ENCODE measurements around the gene CDC45.
"Not testable (repeated sequence)": the region's sequence is repeated elsewhere in the genome, so short reads cannot be mapped to it uniquely, and the experiment has no call there.

The CDC45 gene

GRCh38 chr22:19537941-19538488 lies 58.3 kb downstream of the CDC45 start:
- DNase-seq: no peak
- in situ Hi-C loops (cut with HindIII; ENCODE audit: low pct_ligation_motif_present, low pct_unique_long_range_greater_than_20kb, low sequenced_read_pairs): no loop called here

DNA sequence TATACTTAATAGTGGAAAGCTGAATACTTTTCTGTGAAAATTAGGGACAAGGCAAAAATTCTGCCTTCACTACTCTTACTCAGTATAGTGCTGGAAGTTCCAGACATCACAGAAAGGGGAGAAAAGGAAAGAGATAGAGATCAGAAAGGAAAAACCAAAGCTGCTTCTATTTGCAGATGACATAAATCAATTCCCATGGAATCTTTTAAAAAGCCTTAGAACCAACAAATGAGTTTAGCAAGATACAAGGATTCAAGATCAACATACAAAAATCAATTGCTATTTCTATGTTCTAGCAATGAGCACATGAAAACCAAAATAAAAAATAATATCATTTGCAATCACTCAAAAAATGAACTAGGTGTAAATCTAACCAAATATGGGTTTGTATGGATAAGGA lies 60.7 kb downstream of the CDC45 start:
- in situ Hi-C loops (cut with HindIII; ENCODE audit: low pct_ligation_motif_present, low pct_unique_long_range_greater_than_20kb, low sequenced_read_pairs): no loop called here

DNA sequence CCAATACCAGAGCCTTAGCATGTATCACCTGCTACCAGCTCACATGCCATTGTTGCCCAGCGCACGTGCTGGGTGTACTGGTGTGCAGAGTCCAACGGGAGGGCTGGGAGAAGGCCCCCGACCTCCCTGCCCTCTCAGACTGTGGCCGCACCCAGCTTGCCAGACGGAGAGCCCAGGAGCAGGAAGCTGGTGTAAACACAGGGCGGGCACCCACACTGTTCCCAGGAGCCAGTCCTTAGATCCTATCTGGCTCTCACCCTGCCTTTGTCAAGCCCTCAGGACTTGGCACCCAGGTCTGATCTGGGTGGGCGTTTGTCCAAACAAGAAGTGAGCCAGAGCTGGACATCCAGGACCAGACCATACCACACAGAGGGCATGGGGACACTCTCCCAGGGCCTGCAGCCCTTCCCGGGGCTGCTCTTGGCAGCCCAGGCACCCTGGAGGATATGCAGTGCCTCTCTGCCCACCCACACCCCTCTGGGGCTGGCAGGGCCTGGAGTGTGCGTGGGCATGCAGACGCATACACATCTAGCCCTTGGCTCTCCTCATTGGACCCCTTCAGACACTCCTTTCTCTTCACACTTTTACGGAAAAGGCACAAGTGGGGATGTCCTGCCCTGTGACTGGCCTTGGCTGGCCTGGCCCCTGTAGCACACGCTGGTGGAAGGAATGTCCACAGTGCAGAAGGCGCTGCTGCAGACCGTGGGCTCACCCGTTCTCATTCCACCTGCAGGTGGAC lies 64.4 kb downstream of the CDC45 start:
- no peak for DNase-seq
- in situ Hi-C loops (cut with HindIII; ENCODE audit: low pct_ligation_motif_present, low pct_unique_long_range_greater_than_20kb, low sequenced_read_pairs): no loop called here

More for the DNA sequence above, 60.7 kb downstream of the CDC45 start:
- no peak for DNase-seq

DNA sequence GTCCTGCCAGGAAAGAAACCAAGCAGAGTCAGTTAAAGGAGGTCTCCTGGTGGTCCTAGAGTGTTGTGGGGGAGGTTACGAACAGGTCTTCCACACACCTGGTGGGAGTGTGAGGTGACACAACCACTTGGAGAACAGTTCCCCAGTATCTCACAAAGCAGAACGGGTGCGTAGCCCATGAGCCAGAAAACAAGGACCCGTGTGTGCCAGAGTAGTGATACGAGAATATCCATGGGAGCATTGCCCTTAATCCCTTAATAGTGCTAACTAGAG lies 66.2 kb downstream of the CDC45 start:
- DNase-seq: no peak
- in situ Hi-C loops (cut with HindIII; ENCODE audit: low pct_ligation_motif_present, low pct_unique_long_range_greater_than_20kb, low sequenced_read_pairs): no loop called here

- no peak for DNase-seq
- in situ Hi-C loops (cut with HindIII; ENCODE audit: low pct_ligation_motif_present, low pct_unique_long_range_greater_than_20kb, low sequenced_read_pairs): no loop called here
Measured at GRCh38 chr22:19546680-19547079, 67.0 kb downstream of the CDC45 start.

DNA sequence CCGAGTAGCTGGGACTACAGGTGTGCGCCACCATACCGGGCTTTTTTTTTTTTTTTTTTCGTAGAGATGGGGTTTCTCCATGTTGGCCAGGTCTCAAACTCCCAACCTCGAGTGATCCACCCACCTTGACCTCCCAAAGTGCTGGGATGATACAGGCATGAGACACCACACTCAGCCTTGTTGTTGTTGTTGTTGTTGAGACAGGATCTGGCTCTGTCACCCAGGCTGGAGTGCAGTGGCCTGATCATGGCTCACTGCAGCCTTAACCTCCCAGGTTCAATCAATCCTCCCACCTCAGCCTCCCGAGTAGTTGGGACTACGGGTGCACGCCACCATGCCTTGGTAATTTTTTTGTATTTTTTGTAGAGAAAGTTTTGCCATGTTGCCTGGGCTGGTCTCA lies 67.9 kb downstream of the CDC45 start:
- in situ Hi-C loops (cut with HindIII; ENCODE audit: low pct_ligation_motif_present, low pct_unique_long_range_greater_than_20kb, low sequenced_read_pairs): no loop called here

DNA sequence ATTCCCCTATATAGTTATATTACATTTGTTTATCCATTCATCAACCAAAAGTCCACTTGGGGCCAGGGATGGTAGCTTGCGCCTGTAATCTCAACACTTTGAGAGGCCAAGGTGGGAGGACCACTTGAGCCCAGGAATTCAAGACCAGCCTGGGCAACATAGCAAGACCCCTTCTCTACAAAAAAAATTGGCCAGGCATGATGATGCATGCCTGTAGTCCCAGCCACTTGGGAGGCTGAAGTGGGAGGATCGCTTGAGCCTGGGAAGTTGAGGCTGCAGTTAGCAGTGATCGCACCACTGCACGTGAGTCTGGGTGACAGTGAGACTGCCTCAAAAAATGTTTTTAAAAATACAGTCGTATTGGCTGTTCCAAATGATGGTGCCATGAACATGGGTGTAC lies 68.7 kb downstream of the CDC45 start:
- in situ Hi-C loops (cut with HindIII; ENCODE audit: low pct_ligation_motif_present, low pct_unique_long_range_greater_than_20kb, low sequenced_read_pairs); DNase-seq: not testable (repeated sequence)

More for the DNA sequence above, 67.9 kb downstream of the CDC45 start:
- no peak for DNase-seq

DNA sequence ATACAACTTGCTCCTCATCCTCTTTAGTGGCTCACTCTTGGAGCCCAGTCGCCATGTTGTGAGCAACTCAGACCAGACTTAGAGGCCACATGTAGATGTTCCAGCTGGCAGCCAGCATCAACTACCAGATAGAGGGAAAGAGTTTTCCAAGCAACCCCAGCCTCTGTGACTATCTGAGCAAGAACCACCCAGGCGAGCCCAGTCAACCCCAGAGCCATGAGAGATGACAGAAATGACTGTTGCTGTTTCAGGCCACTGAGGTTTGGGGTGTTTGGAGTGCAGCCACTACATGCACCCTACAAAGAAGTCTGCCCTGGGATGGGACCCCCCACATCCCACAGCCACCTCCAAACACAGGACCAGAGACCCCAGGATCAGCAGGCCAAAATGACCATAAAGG lies 69.2 kb downstream of the CDC45 start:
- DNase-seq: no peak
- in situ Hi-C loops (cut with HindIII; ENCODE audit: low pct_ligation_motif_present, low pct_unique_long_range_greater_than_20kb, low sequenced_read_pairs): no loop called here

GRCh38 chr22:19549428-19549827 lies 69.7 kb downstream of the CDC45 start:
- DNase-seq: no peak
- in situ Hi-C loops (cut with HindIII; ENCODE audit: low pct_ligation_motif_present, low pct_unique_long_range_greater_than_20kb, low sequenced_read_pairs): no loop called here

GRCh38 chr22:19550382-19550781 lies 70.7 kb downstream of the CDC45 start:
- DNase-seq: no peak
- in situ Hi-C loops (cut with HindIII; ENCODE audit: low pct_ligation_motif_present, low pct_unique_long_range_greater_than_20kb, low sequenced_read_pairs): no loop called here

- in situ Hi-C loops (cut with HindIII; ENCODE audit: low pct_ligation_motif_present, low pct_unique_long_range_greater_than_20kb, low sequenced_read_pairs): no loop called here
- no peak for DNase-seq
Measured at GRCh38 chr22:19553201-19553600, 73.5 kb downstream of the CDC45 start.

- peak; percentile 32 for DNase-seq
- in situ Hi-C loops (cut with HindIII; ENCODE audit: low pct_ligation_motif_present, low pct_unique_long_range_greater_than_20kb, low sequenced_read_pairs): no loop called here
Measured at GRCh38 chr22:19554834-19555404, 75.2 kb downstream of the CDC45 start.

- in situ Hi-C loops (cut with HindIII; ENCODE audit: low pct_ligation_motif_present, low pct_unique_long_range_greater_than_20kb, low sequenced_read_pairs): no loop called here
- no peak for DNase-seq
Measured at GRCh38 chr22:19555651-19556050, 75.9 kb downstream of the CDC45 start.

GRCh38 chr22:19556963-19557545 lies 77.3 kb downstream of the CDC45 start:
- DNase-seq: no peak
- in situ Hi-C loops (cut with HindIII; ENCODE audit: low pct_ligation_motif_present, low pct_unique_long_range_greater_than_20kb, low sequenced_read_pairs): no loop called here

GRCh38 chr22:19559324-19559811 lies 79.6 kb downstream of the CDC45 start:
- in situ Hi-C loops (cut with HindIII; ENCODE audit: low pct_ligation_motif_present, low pct_unique_long_range_greater_than_20kb, low sequenced_read_pairs): no loop called here
- DNase-seq: no peak

DNA sequence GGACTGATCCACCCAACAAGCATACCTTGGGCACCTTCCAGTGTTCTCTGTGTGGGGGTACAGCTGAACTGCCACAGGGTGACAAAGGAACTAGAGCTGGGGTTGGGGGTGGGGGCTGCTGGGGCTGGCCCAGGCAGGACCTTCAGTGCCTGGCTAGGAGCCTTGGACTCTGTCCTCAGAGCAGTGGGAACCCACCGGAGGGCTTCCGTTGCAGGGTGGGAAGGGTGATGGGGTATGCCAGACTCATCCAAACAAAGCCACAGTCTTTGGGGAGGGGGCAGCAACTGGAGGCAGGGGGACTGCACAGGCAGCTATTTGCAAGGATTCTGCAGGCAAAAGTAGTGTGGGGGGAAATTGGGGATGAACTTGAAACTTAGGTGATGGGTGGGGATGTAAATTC lies 80.2 kb downstream of the CDC45 start:
- in situ Hi-C loops (cut with HindIII; ENCODE audit: low pct_ligation_motif_present, low pct_unique_long_range_greater_than_20kb, low sequenced_read_pairs): no loop called here
- no peak for DNase-seq

GRCh38 chr22:19565382-19566278 lies 85.9 kb downstream of the CDC45 start:
- in situ Hi-C loops (cut with HindIII; ENCODE audit: low pct_ligation_motif_present, low pct_unique_long_range_greater_than_20kb, low sequenced_read_pairs): no loop called here
- DNase-seq: no peak

- no peak for DNase-seq
- in situ Hi-C loops (cut with HindIII; ENCODE audit: low pct_ligation_motif_present, low pct_unique_long_range_greater_than_20kb, low sequenced_read_pairs): no loop called here
Measured at GRCh38 chr22:19566279-19567156, 86.8 kb downstream of the CDC45 start.

Data from ACHN (cell line).